Neural cell (in vitro differentiated cells): ENCODE results near the gene ABCC5. TPM values are rescaled to one million over a fixed set of nuclear protein-coding genes. Genes with fewer than 3 reads are reported as not detected.

Experiments
- H2AFZ ChIP-seq: fragments of 200-600, 300-800 bp; sonication (generic), shearing (Covaris generic); 2 replicates; pipeline ENCODE4 v1.6.0; 2014; ENCODE audit warnings: low read depth, mild to moderate bottlenecking, antibody characterized with exemption, low read length, moderate library complexity
- H3F3A ChIP-seq: fragments of 200-600 bp; shearing (Covaris generic); 2 replicates; pipeline ENCODE4 v1.6.1; 2016; ENCODE audit warnings: mild to moderate bottlenecking, moderate library complexity, mixed read lengths, antibody characterized with exemption, low read length; ENCODE audit not compliant: insufficient read depth, poor library complexity, severe bottlenecking
- H3K27ac ChIP-seq: fragments of 200-600, 300-800 bp; sonication (generic), shearing (Covaris generic); 2 replicates; pipeline ENCODE4 v1.5.1; 2014; ENCODE audit warnings: mild to moderate bottlenecking, low read length, moderate library complexity
- H3K27me3 ChIP-seq: fragments of 300-800, 200-600 bp; sonication (generic), shearing (Covaris generic); 2 replicates; pipeline ENCODE4 v1.6.0; 2014; ENCODE audit warnings: mild to moderate bottlenecking, low read depth, low read length, moderate library complexity; ENCODE audit not compliant: insufficient read depth
- H3K36me3 ChIP-seq: fragments of 300-800, 200-600 bp; sonication (generic), shearing (Covaris generic); 2 replicates; pipeline ENCODE4 v1.5.1; 2014; ENCODE audit warnings: mild to moderate bottlenecking, antibody characterized with exemption, low read length, moderate library complexity; ENCODE audit not compliant: insufficient read depth
- H3K4me2 ChIP-seq: fragments of 300-800, 200-600 bp; sonication (generic), shearing (Covaris generic); 2 replicates; pipeline ENCODE4 v1.6.0; 2014; ENCODE audit warnings: mild to moderate bottlenecking, low read length
- H3K4me3 ChIP-seq: fragments of 300-800, 200-600 bp; sonication (generic), shearing (Covaris generic); 2 replicates; pipeline ENCODE4 v1.5.1; 2014; ENCODE audit warnings: mild to moderate bottlenecking, low read length, moderate library complexity
- H3K79me2 ChIP-seq: fragments of 200-600 bp; shearing (Covaris generic); replicated peaks from 2 replicates; pipeline ENCODE4 v1.6.0; 2014; ENCODE audit warnings: mild to moderate bottlenecking, low read length, moderate library complexity; ENCODE audit not compliant: insufficient read depth
- H3K9ac ChIP-seq: fragments of 300-800, 200-600 bp; sonication (generic), shearing (Covaris generic); 2 replicates; pipeline ENCODE4 v1.6.1; 2016; ENCODE audit warnings: mild to moderate bottlenecking, low read length, mixed read lengths
- H3K9me2 ChIP-seq: fragments of 200-600 bp; shearing (Covaris generic); 2 replicates; pipeline ENCODE4 v1.6.1; 2016; ENCODE audit warnings: mild to moderate bottlenecking, low read length, mixed read lengths; ENCODE audit not compliant: insufficient read depth
- H3K9me3 ChIP-seq: fragments of 200-600, 300-800 bp; sonication (generic), shearing (Covaris generic); 2 replicates; pipeline ENCODE4 v1.6.1; 2016; ENCODE audit warnings: mild to moderate bottlenecking, mixed run types, low read length, moderate library complexity, mixed read lengths
- H4K20me1 ChIP-seq: fragments of 200-600 bp; shearing (Covaris generic); 2 replicates; pipeline ENCODE4 v1.6.1; 2016; ENCODE audit warnings: mild to moderate bottlenecking, mixed run types; ENCODE audit not compliant: insufficient read depth
- EP300 ChIP-seq: fragments of 450-650 bp; conservative IDR thresholded peaks from 2 replicates; pipeline ENCODE4 v1.6.1; 2014; ENCODE audit warnings: antibody characterized with exemption, mild to moderate bottlenecking, moderate library complexity; ENCODE audit not compliant: poor library complexity, severe bottlenecking
- EZH2 ChIP-seq: fragments of 200-600, 300-800 bp; shearing (Covaris generic), sonication (generic); IDR thresholded peaks from 2 replicates; pipeline ENCODE4 v1.6.1; 2014; ENCODE audit warnings: antibody characterized with exemption, low read length, borderline replicate concordance, mild to moderate bottlenecking; ENCODE audit not compliant: insufficient read depth, poor library complexity, severe bottlenecking
- MXI1 ChIP-seq: fragments of 450-650 bp; conservative IDR thresholded peaks from 2 replicates; pipeline ENCODE4 v1.6.1; 2014; ENCODE audit warnings: antibody characterized with exemption, mild to moderate bottlenecking; ENCODE audit not compliant: poor library complexity, severe bottlenecking
- RAD21 ChIP-seq: fragments of 450-650 bp; conservative IDR thresholded peaks from 2 replicates; pipeline ENCODE4 v1.6.1; 2014; ENCODE audit warnings: antibody characterized with exemption, mild to moderate bottlenecking, moderate library complexity
- SMC3 ChIP-seq: fragments of 450-650 bp; conservative IDR thresholded peaks from 2 replicates; pipeline ENCODE4 v1.6.1; 2014; ENCODE audit warnings: antibody characterized with exemption, mild to moderate bottlenecking, moderate library complexity; ENCODE audit not compliant: poor library complexity
- TAF1 ChIP-seq: IDR thresholded peaks from 2 replicates; pipeline ENCODE4 v1.6.1; 2012; ENCODE audit warnings: low read depth
- polyA plus RNA-seq: library from polyadenylated mRNA; depleted of rRNA; stranded (reverse); fragments of >200 nt; gene quantifications from 2 replicates; pipeline ENCODE4 v1.2.3, GENCODE V29; 2014
- TF ChIP-seq, protein P1 (sequence below): IDR thresholded peaks from 2 replicates; pipeline ENCODE4 v1.6.1; 2012; ENCODE audit warnings: borderline replicate concordance
- TF ChIP-seq, protein P2 (sequence below): fragments of 450-650 bp; IDR thresholded peaks from 2 replicates; pipeline ENCODE4 v1.5.1; 2014; ENCODE audit warnings: antibody characterized with exemption, mild to moderate bottlenecking, moderate library complexity; ENCODE audit not compliant: poor library complexity, severe bottlenecking

The ABCC5 gene
- polyA plus RNA-seq, 1 donor from 2014 or later: 227 TPM

DNA sequence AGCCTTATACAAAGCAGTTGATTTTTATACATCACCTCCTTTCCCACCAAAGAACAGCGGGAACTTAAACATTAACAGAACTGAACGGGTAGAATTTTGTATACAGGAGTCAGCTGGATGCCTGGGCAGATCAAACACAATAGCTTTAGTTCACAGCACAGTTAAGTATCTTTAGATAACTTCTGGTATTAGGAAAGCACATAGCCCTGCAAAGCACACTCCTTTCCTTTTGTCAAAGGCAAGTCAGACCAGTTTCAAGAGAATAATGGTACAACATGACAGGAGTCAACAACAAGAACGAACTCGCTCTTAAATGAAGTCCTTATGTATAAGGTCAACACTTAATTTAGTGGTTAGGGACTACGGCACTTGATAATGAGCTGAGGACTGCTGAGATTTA is 26.3 kb downstream of the ABCC5 start:
- H2AFZ ChIP-seq: no peak overlapping the region
- no peak overlapping the region for H3K9ac ChIP-seq
- no peak overlapping the region for H3K4me2 ChIP-seq
- no peaks in the 10 kb centered on the region for H3K36me3 ChIP-seq
- TF ChIP-seq EZH2 (no peak), RAD21 (no peak), MXI1 (no peak), SMC3 (no peak)
- TF ChIP-seq, protein P1, sequence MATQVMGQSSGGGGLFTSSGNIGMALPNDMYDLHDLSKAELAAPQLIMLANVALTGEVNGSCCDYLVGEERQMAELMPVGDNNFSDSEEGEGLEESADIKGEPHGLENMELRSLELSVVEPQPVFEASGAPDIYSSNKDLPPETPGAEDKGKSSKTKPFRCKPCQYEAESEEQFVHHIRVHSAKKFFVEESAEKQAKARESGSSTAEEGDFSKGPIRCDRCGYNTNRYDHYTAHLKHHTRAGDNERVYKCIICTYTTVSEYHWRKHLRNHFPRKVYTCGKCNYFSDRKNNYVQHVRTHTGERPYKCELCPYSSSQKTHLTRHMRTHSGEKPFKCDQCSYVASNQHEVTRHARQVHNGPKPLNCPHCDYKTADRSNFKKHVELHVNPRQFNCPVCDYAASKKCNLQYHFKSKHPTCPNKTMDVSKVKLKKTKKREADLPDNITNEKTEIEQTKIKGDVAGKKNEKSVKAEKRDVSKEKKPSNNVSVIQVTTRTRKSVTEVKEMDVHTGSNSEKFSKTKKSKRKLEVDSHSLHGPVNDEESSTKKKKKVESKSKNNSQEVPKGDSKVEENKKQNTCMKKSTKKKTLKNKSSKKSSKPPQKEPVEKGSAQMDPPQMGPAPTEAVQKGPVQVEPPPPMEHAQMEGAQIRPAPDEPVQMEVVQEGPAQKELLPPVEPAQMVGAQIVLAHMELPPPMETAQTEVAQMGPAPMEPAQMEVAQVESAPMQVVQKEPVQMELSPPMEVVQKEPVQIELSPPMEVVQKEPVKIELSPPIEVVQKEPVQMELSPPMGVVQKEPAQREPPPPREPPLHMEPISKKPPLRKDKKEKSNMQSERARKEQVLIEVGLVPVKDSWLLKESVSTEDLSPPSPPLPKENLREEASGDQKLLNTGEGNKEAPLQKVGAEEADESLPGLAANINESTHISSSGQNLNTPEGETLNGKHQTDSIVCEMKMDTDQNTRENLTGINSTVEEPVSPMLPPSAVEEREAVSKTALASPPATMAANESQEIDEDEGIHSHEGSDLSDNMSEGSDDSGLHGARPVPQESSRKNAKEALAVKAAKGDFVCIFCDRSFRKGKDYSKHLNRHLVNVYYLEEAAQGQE: no peak
- H4K20me1 ChIP-seq: no peaks in the 10 kb centered on the region
- no peaks in the 10 kb centered on the region for H3F3A ChIP-seq
- no peaks in the 10 kb centered on the region for H3K27me3 ChIP-seq
- H3K4me3 ChIP-seq: no peak overlapping the region
- no peaks in the 10 kb centered on the region for H3K79me2 ChIP-seq
- H3K9me2 ChIP-seq: no peaks in the 10 kb centered on the region
- H3K9me3 ChIP-seq: no peaks in the 10 kb centered on the region
- no peak overlapping the region for H3K27ac ChIP-seq

DNA sequence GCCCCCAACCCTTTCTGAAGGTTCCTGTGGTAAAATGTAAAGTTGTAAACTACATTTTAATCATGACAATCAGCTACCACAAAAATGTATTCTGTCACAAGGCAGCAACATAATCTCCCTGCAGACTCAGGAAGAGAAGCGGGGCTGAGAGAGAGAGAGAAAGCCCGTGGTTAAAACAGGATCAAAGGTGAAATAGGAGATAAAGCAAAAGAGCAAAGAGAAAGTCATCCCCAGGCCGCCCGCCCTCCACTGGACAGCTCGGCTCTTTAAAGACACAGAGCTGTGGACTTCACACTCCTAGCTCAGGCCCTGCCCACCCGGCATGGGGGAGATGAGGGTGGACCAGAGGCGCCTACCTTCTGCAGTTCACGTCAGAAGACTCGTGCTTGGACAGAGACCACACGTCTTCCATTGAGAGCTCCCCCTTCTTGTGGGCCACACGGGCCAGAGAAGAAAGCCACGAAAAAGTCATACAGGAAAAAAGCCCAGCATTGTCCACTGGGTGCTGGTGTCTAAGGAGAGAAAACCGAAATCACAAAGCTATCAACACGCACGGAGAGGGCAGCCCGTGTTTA is 29.4 kb downstream of the ABCC5 start:
- no peaks in the 10 kb centered on the region for H3K27me3 ChIP-seq
- H3K9me2 ChIP-seq: no peaks in the 10 kb centered on the region
- no peak overlapping the region for H2AFZ ChIP-seq
- TF ChIP-seq MXI1 (no peak), TAF1 (no peak)
- TF ChIP-seq, protein P2, sequence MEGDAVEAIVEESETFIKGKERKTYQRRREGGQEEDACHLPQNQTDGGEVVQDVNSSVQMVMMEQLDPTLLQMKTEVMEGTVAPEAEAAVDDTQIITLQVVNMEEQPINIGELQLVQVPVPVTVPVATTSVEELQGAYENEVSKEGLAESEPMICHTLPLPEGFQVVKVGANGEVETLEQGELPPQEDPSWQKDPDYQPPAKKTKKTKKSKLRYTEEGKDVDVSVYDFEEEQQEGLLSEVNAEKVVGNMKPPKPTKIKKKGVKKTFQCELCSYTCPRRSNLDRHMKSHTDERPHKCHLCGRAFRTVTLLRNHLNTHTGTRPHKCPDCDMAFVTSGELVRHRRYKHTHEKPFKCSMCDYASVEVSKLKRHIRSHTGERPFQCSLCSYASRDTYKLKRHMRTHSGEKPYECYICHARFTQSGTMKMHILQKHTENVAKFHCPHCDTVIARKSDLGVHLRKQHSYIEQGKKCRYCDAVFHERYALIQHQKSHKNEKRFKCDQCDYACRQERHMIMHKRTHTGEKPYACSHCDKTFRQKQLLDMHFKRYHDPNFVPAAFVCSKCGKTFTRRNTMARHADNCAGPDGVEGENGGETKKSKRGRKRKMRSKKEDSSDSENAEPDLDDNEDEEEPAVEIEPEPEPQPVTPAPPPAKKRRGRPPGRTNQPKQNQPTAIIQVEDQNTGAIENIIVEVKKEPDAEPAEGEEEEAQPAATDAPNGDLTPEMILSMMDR: no peak
- no peak overlapping the region for H3K9ac ChIP-seq
- no peaks in the 10 kb centered on the region for H4K20me1 ChIP-seq
- H3K79me2 ChIP-seq: no peaks in the 10 kb centered on the region
- H3F3A ChIP-seq: no peaks in the 10 kb centered on the region
- H3K4me2 ChIP-seq: no peak overlapping the region
- no peaks in the 10 kb centered on the region for H3K9me3 ChIP-seq
- no peak overlapping the region for H3K27ac ChIP-seq
- no peaks in the 10 kb centered on the region for H3K36me3 ChIP-seq
- no peak overlapping the region for H3K4me3 ChIP-seq

DNA sequence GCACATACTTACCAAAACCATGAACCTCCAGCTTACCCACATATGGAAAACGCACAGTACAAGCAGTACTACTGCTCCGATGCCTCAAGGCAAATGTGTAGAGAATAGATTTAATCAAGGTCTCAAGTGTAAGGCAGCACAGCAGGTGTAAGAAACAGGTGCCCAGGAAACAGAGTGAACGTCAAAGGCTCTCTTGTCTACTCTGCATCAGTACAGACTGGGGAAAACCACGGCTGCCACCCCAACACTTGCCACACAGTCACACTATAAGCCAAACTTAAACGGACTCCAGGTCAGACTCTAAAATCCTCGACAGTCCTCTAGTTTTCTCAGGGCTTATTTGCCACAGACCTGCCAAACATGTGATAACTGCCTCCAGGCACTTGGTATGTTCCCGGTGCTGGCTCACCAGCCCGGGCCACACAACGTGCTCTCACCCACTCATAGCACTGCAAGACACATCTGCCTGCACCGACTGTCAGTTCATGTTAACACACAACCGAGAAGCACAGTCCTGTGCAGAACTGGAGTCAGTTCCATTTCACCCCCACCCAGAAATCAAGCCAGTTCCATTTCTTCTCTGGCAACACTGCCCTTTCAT is 30.6 kb downstream of the ABCC5 start:
- Histone ChIP-seq H3K9me2 (no peaks in the 10 kb centered on the region), H3K4me3 (no peak overlapping the region), H3K4me2 (no peak overlapping the region), H3F3A (no peaks in the 10 kb centered on the region), H3K27ac (no peak overlapping the region), H3K9ac (no peak overlapping the region), H4K20me1 (no peaks in the 10 kb centered on the region), H3K9me3 (no peaks in the 10 kb centered on the region), H3K36me3 (no peaks in the 10 kb centered on the region), H3K79me2 (no peaks in the 10 kb centered on the region), H3K27me3 (no peaks in the 10 kb centered on the region), H2AFZ (no peak overlapping the region)
- TF ChIP-seq EZH2 (no peak), RAD21 (no peak), SMC3 (no peak), MXI1 (no peak), EP300 (no peak), TAF1 (no peak)
- TF ChIP-seq, protein P1: no peak
